Spleen (tissue), 11 donors: Measurements from ENCODE around the gene MGAT4C. TPM values are rescaled to one million over a fixed set of nuclear protein-coding genes. Genes with fewer than 3 reads are reported as not detected.
A peak's percentile ranks its signal among the peaks of the same experiment; 100 is the strongest.
"Not testable (repeated sequence)": the region's sequence is repeated elsewhere in the genome, so short reads cannot be mapped to it uniquely, and the experiment has no call there.

Experiments used
- DNase-seq: peaks from one replicate; pipeline ENCODE4 v3.0.0-alpha.2; 2020
- H3K27ac ChIP-seq, 8 donors: fragments of 200-600 bp; sonication (generic) in 7 of 8; 1 replicate in 4 of 8; 2 replicates in 4 of 8; pipeline versions ENCODE4 v1.5.0 to v1.8.0; 2016 to 2021; ENCODE audit warnings: inconsistent platforms in 4 of 8, mild to moderate bottlenecking in 4 of 8, moderate library complexity in 1 of 8
- H3K27me3 ChIP-seq, 7 donors: fragments of 200-600 bp; sonication (generic) in 6 of 7; replicated peaks in 1 of 7; 1 replicate in 4 of 7; 2 replicates in 3 of 7; pipeline versions ENCODE4 v1.5.0 to v1.8.0; 2016 to 2021; ENCODE audit warnings: inconsistent platforms in 3 of 7, mild to moderate bottlenecking in 1 of 7
- H3K36me3 ChIP-seq, 6 donors: fragments of 200-600 bp; sonication (generic) in 5 of 6; 1 replicate in 4 of 6; 2 replicates in 2 of 6; pipeline versions ENCODE4 v1.5.0 to v1.8.0; 2016 to 2021; ENCODE audit warnings: inconsistent platforms in 2 of 6
- H3K4me1 ChIP-seq, 6 donors: fragments of 200-600 bp; sonication (generic) in 5 of 6; 1 replicate in 3 of 6; 2 replicates in 3 of 6; pipeline versions ENCODE4 v1.5.0 to v1.8.0; 2016 to 2021; ENCODE audit warnings: inconsistent platforms in 3 of 6
- H3K4me3 ChIP-seq, 8 donors: fragments of 200-600 bp; sonication (generic) in 7 of 8; 1 replicate in 4 of 8; 2 replicates in 4 of 8; pipeline versions ENCODE4 v1.5.0 to v1.8.0; 2016 to 2021; ENCODE audit warnings: inconsistent platforms in 4 of 8, mild to moderate bottlenecking in 4 of 8, moderate library complexity in 2 of 8
- H3K9me3 ChIP-seq, 8 donors: fragments of 200-600 bp; sonication (generic) in 7 of 8; 1 replicate in 4 of 8; 2 replicates in 4 of 8; pipeline versions ENCODE4 v1.5.0 to v1.8.0; 2016 to 2021; ENCODE audit warnings: inconsistent platforms in 4 of 8
- CTCF ChIP-seq, 11 experiments: fragments of 200-600 bp in 7 of 11; fragments of 450-650 bp in 4 of 11; sonication (generic) in 4 of 11; IDR thresholded peaks in 8 of 11; conservative IDR thresholded peaks in 3 of 11; 1 replicate in 7 of 11; 2 replicates in 4 of 11; pipeline versions ENCODE4 v1.4.0 to v1.8.0; 2016 to 2021; ENCODE audit warnings: antibody characterized with exemption in 11 of 11, inconsistent platforms in 4 of 11, mild to moderate bottlenecking in 1 of 11
- POLR2A ChIP-seq, 3 donors: fragments of 450-650 bp; IDR thresholded peaks; one replicate each; pipeline ENCODE4 v1.5.1; 2017; ENCODE audit warnings: antibody characterized with exemption in 3 of 3, mild to moderate bottlenecking in 1 of 3
- POLR2AphosphoS5 ChIP-seq, 3 donors: sonication (generic); formaldehyde crosslinking; IDR thresholded peaks; one replicate each; pipeline ENCODE4 v1.5.1; 2017; ENCODE audit warnings: antibody characterized with exemption in 3 of 3
- WGBS, 5 donors: extraction: QIAGEN DNeasy Blood & Tissue Kit in 3 of 5; methylation state at CpG; one replicate each; pipeline versions ENCODE4 v1.1.5 to v1.1.7; 2013 to 2018; 5-methylcytosine and 5-hydroxymethylcytosine counted together
- intact Hi-C: fragments of 100-400 bp; cut with DNase I; formaldehyde crosslinking; loops from one replicate; pipeline ENCODE4 v1.15.0; 2023; ENCODE audit warnings: low total_unique reads
- polyA plus RNA-seq, 3 donors: library from polyadenylated mRNA; stranded (reverse); fragments of 200-250 nt; gene quantifications; one replicate each; pipeline ENCODE4 v1.2.1, GENCODE V29; 2013
- total RNA-seq, 7 donors: library from RNA; depleted of rRNA in 3 of 7; stranded (reverse); fragments of >200 nt in 3 of 7; fragmentation: NEBNext Ultra II Directional in 4 of 7; extraction: Animal tissue kit (Norgen Biotek cat#: 25700) in 4 of 7; gene quantifications; one replicate each; pipeline versions ENCODE4 v1.1.0 to v1.2.1, GENCODE V29; 2016 to 2021
- donor health status: healthy with polysubstance abuse.
- donor health status: DM: no; HTN: no; CAD: no; lungs with moderate emphysema.
- donor health status: DM: no; HTN: no; CAD: no.
- donor health status: Bipolar disorder and iron deficiency.
- donor health status: healthy.
- donor health status: DM: no; HTN: no; CAD: no.
- donor health status: DM: yes; HTN: yes; CAD: no.

Gene MGAT4C
- total and polyA plus RNA-seq, 10 donors, result 0.03 TPM; not detected in 9

- Histone ChIP-seq H3K4me3 (no peak overlapping the region), H3K9me3 (no peaks in the 10 kb centered on the region), H3K36me3 (no peaks in the 10 kb centered on the region), H3K27me3 (no peaks in the 10 kb centered on the region), H3K4me1 (no peaks in the 10 kb centered on the region), H3K27ac (no peak overlapping the region)
- 41 to 55% (median 51%) methylated on average over 2 of the region's 2 CpGs for WGBS, 5 donors
- no peak for DNase-seq
- intact Hi-C loops, result no loop called here
- TF ChIP-seq CTCF (IDR thresholded peaks at IDR 0.05 in 8 of 11, conservative IDR thresholded peaks at IDR 0.05 in 3 of 11), result no peak
- no peak for TF ChIP-seq POLR2AphosphoS5 (IDR thresholded peaks at IDR 0.05)
- TF ChIP-seq POLR2A (IDR thresholded peaks at IDR 0.05), result no peak
Measured at GRCh38 chr12:86137936-86138335, 118.3 kb downstream of the MGAT4C start.

GRCh38 chr12:86134561-86134960, 121.6 kb downstream of the MGAT4C start:
- Histone ChIP-seq H3K27ac (no peak overlapping the region), H3K4me1 (no peaks in the 10 kb centered on the region), H3K9me3 (no peaks in the 10 kb centered on the region), H3K36me3 (no peaks in the 10 kb centered on the region), H3K27me3 (no peaks in the 10 kb centered on the region), H3K4me3 (no peak overlapping the region)
- DNase-seq, result no peak
- WGBS, 5 donors, result 56 to 71% (median 65%) methylated on average over 3 of the region's 3 CpGs
- TF ChIP-seq POLR2AphosphoS5 (IDR thresholded peaks at IDR 0.05) (no peak), POLR2A (IDR thresholded peaks at IDR 0.05) (no peak), CTCF (IDR thresholded peaks at IDR 0.05 in 8 of 11, conservative IDR thresholded peaks at IDR 0.05 in 3 of 11) (no peak)
- intact Hi-C loops, result no loop called here

- peak; percentile 46 for DNase-seq
- H3K27ac ChIP-seq, H3K9me3 ChIP-seq, H3K4me3 ChIP-seq, H3K36me3 ChIP-seq, H3K27me3 ChIP-seq, H3K4me1 ChIP-seq, intact Hi-C loops: not testable (repeated sequence)
- WGBS, 5 donors, result 80 to 93% (median 88%) methylated on average over 3 of the region's 3 CpGs
Measured at GRCh38 chr12:86126900-86127299, 129.3 kb downstream of the MGAT4C start.

GRCh38 chr12:86122846-86123468, 133.2 kb downstream of the MGAT4C start:
- Histone ChIP-seq H3K9me3 (no peaks in the 10 kb centered on the region), H3K27me3 (no peaks in the 10 kb centered on the region), H3K4me3 (no peak overlapping the region), H3K27ac (no peak overlapping the region), H3K36me3 (no peaks in the 10 kb centered on the region), H3K4me1 (no peaks in the 10 kb centered on the region)
- WGBS, 5 donors, result 50 to 82% (median 74%) methylated on average over 3 of the region's 3 CpGs
- DNase-seq, result no peak
- TF ChIP-seq POLR2AphosphoS5 (IDR thresholded peaks at IDR 0.05) (no peak), CTCF (IDR thresholded peaks at IDR 0.05 in 8 of 11, conservative IDR thresholded peaks at IDR 0.05 in 3 of 11) (no peak), POLR2A (IDR thresholded peaks at IDR 0.05) (no peak)
- intact Hi-C loops, result no loop called here

- no peak for DNase-seq
- intact Hi-C loops, result no loop called here
- H3K27me3 ChIP-seq, result no peaks in the 10 kb centered on the region
- H3K4me1 ChIP-seq, result no peaks in the 10 kb centered on the region
- H3K27ac ChIP-seq, result no peak overlapping the region
- WGBS, 5 donors, result 43 to 65% (median 54%) methylated on average over 2 of the region's 2 CpGs
- TF ChIP-seq CTCF (IDR thresholded peaks at IDR 0.05 in 8 of 11, conservative IDR thresholded peaks at IDR 0.05 in 3 of 11) (no peak), POLR2A (IDR thresholded peaks at IDR 0.05) (no peak), POLR2AphosphoS5 (IDR thresholded peaks at IDR 0.05) (no peak)
- H3K36me3 ChIP-seq, result no peaks in the 10 kb centered on the region
- no peak overlapping the region for H3K4me3 ChIP-seq
- no peaks in the 10 kb centered on the region for H3K9me3 ChIP-seq
Measured at GRCh38 chr12:86118161-86118560, 138.0 kb downstream of the MGAT4C start.
